GM19395 (cell line): ENCODE measurements around the gene MESD.
"Not testable (repeated sequence)": the region's sequence is repeated elsewhere in the genome, so short reads cannot be mapped to it uniquely, and the experiment has no call there.

Experiments
- ATAC-seq: cut with Tn5 transposase; IDR thresholded peaks from one replicate; pipeline ENCODE4 v1.9.1; 2021; ENCODE audit warnings: mild to moderate bottlenecking, moderate library complexity; ENCODE audit not compliant: unreplicated experiment

The MESD gene

GRCh38 chr15:80966431-80967197 is 23.0 kb downstream of the MESD start:
- ATAC-seq, result no peak

DNA sequence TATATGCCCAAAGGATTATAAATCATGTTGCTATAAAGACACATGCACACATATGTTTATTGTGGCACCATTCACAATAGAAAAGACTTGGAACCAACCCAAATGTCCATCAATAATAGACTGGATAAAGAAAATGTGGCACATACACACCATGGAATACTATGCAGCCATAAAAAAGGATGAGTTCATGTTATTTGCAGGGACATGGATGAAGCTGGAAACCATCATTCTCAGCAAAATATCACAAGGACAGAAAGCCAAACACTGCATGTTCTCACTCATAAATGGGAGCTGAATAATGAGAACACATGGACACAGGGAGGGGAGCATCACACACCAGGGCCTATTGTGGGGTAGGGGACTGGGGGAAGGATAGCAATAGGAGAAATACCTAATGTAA is 24.2 kb downstream of the MESD start:
- ATAC-seq, result not testable (repeated sequence)

DNA sequence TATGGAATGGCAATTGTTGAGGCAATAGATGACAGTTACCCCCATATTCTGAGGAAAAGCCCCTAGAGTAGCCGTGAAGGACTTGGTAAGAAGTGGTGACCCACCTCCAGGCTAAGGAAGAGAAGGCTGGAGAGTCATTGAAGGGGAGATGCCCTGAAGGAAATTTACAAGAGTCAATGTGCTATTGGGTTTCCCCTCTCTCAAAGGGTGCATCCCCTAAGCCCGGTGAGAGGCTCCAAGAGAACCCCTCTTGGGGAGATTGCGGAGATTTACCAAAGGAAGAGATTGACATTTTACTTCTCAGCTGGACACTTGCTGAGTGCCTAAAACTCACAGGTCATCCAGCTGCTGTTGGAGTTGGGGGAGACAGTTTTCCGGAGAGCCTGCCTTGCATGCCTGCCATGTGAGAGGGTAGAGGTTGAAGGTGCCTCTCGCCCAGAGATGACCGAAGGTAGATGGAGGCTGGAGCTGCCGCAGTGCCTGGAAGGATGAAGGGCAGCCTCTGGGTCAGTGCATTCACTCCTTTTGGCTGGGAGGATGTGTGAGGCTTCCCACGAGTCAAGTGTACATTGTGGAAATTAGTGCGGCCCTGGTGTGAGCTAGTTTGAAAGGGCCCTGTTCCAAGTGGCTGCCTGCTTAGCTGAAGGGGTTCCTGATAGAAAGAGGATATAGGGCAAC is 30.7 kb downstream of the MESD start:
- ATAC-seq, result no peak

- ATAC-seq, result no peak
These were observed 31.6 kb downstream of the MESD start for GRCh38 chr15:80957976-80958375.

DNA sequence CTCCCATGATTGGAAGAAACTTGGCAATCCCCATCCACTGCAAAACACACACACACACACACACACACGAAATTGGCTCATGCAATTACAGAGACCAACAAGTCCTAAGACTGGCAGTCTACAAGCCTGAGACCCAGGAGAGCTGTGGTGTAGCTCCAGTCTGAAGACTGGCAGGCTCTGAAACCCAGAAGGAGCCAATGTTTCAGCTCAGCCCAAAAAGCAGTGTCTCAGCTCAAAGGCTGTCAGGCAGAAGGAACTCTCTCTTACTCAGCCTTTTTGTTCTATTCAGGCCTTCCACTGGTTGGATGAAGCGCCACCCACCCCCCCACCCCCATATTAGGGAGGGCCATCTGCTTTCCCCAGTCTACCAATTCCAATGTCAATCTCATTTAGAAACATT is 32.1 kb downstream of the MESD start:
- ATAC-seq, result no peak

DNA sequence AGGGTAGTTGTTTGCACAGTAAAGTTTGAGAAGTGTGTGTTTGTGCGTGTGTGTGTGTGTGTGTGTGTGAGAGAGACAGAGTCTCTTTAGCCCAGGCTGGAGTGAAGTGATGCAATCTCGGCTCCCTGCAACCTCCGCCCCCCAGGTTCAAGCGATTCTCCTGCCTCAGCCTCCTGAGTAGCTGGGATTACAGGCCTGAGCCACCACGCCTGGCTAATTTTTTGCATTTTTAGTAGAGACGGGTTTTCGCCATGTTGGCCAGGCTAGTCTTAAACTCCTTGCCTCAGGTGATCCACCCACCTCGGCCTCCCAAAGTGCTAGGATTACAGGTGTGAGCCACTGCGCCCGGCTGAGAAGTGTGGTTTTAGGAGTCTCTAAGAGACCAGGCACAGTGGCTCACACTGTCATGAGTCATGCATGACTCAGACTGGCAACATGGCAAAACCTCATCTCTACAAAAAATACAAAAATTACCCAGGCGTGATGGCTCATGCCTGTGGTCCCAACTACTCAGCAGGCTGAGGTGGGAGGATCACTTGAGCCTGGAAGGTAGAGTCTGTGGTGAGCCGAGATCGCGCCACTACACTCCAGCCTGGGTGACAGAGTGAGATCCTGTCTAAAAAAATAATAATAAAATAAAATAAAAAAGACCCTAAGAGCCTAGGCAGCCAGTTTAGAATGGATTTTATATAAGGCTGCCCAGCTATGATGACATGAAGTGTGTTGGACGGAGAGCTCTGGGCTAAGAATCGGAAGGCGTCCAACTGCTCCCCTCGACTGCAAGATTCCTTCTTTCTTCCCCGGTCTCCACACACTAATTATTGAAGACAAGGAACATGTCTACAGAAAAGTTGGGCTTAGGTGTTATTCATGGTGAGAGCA is 33.8 kb downstream of the MESD start:
- not testable (repeated sequence) for ATAC-seq

- no peak for ATAC-seq
These were observed 35.5 kb downstream of the MESD start for GRCh38 chr15:80953953-80954778.

DNA sequence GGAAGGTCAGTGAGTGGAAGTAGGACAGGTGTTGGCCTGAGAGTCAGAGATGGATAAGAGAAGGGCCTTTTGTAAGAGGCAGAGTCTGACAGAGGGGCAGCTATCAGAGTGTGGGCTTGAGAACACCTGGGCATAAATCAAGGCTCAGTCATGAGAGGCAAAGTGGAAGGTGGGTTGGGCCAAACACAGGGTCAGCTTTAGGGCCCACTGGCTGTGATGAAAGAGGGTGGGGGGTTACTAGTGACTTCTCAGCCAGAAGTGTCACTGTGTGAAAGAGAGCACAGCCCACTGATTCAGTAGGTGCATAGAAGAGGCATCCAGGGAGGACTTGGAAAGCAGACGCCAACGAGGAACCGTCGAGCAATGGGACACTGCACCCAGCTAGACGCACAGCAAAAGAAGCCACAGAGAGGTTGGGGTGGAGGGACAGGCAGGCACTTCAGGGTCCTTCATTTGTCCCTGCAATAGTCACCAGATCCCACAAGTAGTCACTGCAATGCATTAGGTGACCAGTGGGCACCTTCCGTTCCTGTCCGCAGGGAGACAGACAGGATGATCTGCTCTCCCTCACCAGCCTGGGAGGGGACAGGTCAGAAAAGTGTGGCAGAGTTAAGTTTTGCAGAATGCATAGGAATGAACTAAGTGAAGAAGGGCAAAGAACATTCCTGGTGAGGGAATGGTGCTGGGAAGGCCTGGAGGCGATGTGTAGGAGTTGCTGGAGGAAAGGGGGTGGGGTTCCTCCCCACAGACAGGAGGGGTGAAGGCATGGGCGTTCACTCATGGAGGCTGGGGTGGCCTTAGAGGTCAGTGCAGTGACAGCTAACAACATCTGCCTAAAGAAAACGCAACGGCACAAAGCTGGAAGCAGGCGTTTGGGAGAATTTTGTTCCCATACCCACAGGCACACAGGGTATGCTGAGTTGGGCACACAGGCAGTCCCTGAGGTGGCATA is 36.3 kb downstream of the MESD start:
- no peak for ATAC-seq

DNA sequence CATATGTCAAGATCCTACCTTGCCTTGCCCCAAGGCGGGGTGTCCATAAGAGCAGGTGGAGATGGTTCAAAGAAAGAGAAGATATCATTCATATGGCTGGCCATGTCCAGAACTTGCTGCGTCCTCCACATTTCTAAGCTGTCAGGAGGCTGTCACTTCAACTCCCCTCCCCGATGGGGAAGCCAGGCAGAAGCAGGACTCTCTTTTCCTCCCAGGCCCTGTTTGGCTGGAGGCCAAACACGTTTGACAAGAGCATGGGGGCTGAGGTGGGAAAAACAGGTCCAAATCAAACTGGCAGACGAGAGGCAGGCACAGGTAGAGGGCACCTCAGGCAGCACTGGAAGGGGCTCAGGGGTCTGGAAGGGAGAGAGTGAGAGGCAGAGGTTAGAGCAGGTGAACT is 37.7 kb downstream of the MESD start:
- ATAC-seq, result no peak

DNA sequence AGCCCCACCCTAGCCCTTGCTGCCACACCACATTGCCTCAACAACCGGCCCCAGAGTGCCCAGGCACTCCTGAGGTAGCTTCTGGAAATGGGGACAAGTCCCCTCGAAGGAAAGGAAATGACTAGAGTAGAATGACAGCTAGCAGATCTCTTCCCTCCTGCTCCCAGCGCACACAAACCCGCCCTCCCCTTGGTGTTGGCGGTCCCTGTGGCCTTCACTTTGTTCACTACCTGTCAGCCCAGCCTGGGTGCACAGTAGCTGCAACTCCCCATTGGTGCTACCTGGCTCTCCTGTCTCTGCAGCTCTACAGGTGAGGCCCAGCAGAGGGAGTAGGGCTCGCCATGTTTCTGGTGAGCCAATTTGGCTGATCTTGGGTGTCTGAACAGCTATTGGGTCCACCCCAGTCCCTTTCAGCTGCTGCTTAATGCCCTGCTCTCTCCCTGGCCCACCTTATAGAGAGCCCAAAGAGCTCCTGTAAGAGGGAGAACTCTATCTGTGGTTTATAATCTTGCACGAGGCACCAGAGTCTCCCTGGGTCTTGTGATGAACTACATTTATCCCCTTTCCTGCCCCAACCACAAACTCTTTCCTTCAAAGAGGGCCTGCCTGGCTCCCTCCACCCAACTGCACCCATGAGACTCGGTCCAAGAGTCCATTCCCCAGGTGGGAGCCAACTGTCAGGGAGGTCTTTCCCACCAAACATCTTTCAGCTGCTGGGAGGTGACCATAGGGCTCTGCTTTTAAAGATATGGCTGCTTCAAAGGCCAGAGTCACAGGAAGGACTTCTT is 39.1 kb downstream of the MESD start:
- ATAC-seq, result no peak

DNA sequence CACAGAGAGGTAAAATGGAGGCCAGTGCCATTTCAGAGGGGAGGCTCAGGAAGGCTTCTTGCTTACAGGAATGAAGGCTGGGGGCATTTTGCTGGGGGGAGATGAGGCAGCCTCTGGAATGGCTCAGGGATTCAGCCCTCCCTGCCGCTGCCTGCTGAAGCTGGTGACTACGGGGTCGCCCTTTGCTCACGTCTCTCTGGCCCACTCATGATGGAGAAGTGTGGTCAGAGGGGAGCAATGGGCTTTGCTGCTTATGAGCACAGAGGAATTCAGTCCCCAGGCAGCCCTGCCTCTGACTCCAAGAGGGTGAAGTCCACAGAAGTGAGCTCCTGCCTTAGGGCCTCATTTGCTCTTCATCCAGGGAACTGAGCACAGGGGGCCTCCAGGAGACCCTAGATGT is 39.9 kb downstream of the MESD start:
- ATAC-seq, result no peak

- ATAC-seq, result no peak
These were observed 40.8 kb downstream of the MESD start for GRCh38 chr15:80948651-80949292.

DNA sequence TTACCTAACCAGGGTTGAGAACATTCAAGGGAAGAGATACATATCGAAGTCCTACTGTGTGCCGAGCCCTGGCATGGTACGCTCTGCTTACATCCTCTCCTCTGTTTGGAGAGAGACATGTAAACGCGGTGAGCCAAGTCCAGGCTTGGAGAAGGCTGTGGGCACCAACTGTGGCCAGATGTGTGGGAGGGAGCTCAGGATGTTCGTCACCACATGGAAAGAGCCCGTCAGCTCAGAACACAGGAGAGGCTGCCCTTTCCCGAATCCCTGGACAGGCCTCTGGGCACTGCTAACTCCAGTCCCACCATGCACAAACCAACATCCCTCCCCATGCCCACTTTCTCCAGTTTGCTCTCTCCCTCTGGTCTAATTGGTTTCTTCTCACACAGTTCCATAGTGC is 43.0 kb downstream of the MESD start:
- no peak for ATAC-seq

DNA sequence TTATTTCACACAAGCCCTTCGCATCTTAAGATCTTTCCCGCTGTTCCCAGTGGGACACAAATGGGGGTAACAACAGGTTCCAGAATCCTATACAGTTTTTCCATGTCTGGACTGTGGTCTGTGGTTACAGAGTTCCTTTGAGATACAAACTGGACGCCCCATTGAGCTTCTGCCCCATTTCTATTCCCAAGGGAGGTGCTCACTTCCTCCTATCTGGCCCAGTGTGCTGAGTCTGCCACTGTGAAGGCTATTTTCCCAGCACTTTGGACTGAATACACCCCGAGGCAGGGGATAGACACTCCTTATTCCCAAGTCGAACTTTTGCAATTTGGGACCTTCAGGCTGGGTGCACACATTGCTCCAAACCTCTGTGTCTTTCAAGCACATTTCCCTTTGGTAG is 44.0 kb downstream of the MESD start:
- ATAC-seq, result no peak

DNA sequence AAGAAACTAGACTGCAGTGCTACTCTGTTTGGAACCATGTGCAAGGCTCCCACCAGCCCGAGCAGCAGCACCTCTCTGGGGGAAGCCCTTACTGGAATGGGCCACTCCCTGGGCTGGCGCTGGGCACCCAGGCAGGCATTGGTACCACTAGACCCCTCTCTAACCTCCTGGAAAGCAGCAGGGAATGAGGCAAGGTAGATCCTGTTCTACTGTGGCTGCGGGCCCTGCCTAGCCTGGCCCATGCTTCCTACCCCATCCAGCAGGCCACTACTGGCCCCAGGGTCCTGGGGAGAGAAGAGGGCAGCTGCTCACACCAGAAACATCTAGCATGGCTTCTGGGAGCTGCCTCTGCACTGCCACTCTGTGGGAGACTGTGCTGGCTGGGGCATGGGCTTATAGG is 44.8 kb downstream of the MESD start:
- no peak for ATAC-seq

DNA sequence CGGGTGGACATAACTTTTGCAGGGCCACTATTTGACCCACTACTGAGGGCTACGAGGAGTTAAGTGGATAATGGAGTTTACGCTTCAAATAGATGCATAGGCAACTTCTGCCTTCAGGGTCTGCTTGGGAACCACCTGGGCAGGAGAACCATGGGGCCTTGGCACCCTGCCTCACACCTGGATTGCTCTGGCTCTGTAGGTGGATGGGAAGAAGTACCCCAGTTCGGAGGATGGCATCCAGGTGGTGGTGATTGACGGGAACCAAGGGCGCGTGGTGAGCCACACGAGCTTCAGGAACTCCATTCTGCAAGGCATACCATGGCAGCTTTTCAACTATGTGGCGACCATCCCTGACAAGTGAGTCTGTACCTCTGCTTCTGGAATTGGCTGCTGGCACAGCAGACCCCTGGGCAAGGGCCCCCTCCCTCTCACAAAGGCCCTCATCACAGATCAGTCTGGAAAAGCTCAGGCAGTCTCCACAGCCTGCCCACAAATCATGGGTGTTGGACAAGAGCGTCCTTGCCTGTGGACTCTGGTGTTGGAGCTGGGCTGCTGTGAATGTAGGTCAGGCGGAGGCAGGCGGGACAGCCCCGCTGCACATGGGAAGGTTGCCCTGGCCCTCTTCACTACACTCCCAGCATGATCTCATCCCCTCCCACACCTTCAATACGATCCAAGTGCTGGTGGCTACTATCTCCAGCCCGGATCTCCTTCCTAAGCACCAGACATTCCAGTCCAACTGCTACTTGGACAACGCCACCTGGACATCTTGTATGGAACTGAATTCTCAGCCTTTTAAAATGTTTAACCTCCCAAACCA is 46.7 kb downstream of the MESD start:
- ATAC-seq, result no peak

DNA sequence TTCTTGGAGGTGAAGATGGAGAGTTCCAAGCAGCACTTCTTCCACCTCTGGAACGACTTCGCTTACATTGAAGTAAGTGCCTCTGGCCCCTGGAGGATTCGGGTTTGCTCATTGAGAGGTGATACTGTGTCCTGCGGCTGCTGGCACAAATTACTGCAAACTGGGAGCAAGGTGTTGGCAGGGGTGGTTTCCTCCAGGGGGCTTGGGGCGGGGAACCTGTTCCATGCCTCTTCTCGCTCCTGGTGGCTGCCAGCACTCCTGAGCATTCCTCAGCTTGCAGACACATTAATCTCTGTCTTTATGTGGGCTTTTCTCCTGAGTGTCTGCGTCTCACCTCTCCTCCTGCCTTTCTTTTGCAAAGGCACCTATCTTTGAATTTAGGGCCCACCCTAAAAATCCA is 47.4 kb downstream of the MESD start:
- ATAC-seq, result no peak

- no peak for ATAC-seq
These were observed 48.8 kb downstream of the MESD start for GRCh38 chr15:80940851-80941250.
